GM04503 (cell line): Measurements from ENCODE around the gene MELTF.

Source experiments
- DNase-seq: peaks from one replicate; pipeline ENCODE4 v3.0.0-alpha.2; 2012; ENCODE audit warnings: low read depth

Gene MELTF

GRCh38 chr3:197008436-197009209 lies 21.0 kb downstream of the MELTF start:
- no peak for DNase-seq

- no peak for DNase-seq
These were observed 21.7 kb downstream of the MELTF start for GRCh38 chr3:197007953-197008352.

- DNase-seq = no peak
These were observed 22.2 kb downstream of the MELTF start for GRCh38 chr3:197007296-197007940.

GRCh38 chr3:197006860-197007259 lies 22.8 kb downstream of the MELTF start:
- DNase-seq = no peak

- DNase-seq = no peak
These were observed 23.2 kb downstream of the MELTF start for GRCh38 chr3:197006446-197006845.

GRCh38 chr3:197003461-197004385 lies 25.9 kb downstream of the MELTF start:
- no peak for DNase-seq

- no peak for DNase-seq
These were observed 26.7 kb downstream of the MELTF start for GRCh38 chr3:197002701-197003454.

- no peak for DNase-seq
These were observed 27.5 kb downstream of the MELTF start for GRCh38 chr3:197001972-197002700.

- no peak for DNase-seq
These were observed 28.3 kb downstream of the MELTF start for GRCh38 chr3:197001106-197001971.

- DNase-seq = no peak
These were observed 29.4 kb downstream of the MELTF start for GRCh38 chr3:197000211-197000610.

- no peak for DNase-seq
These were observed 30.5 kb downstream of the MELTF start for GRCh38 chr3:196998966-196999760.

GRCh38 chr3:196997311-196997710 lies 32.3 kb downstream of the MELTF start:
- DNase-seq = no peak

GRCh38 chr3:196996454-196997265 lies 33.0 kb downstream of the MELTF start:
- DNase-seq = no peak

- no peak for DNase-seq
These were observed 33.8 kb downstream of the MELTF start for GRCh38 chr3:196995646-196996355.

GRCh38 chr3:196995027-196995426 lies 34.6 kb downstream of the MELTF start:
- DNase-seq = no peak

- no peak for DNase-seq
These were observed 35.6 kb downstream of the MELTF start for GRCh38 chr3:196994056-196994455.

- no peak for DNase-seq
These were observed 37.1 kb downstream of the MELTF start for GRCh38 chr3:196992461-196993065.
